K562 (cell line): ENCODE results near the gene CDC42EP2.

Experiments used
- CHD2 ChIP-seq: IDR thresholded peaks from 2 replicates; pipeline ENCODE4 v1.6.1; 2011; ENCODE audit warnings: low read depth, low read length
- CTCF ChIP-seq, 3 experiments: IDR thresholded peaks in 2 of 3; conservative IDR thresholded peaks in 1 of 3; 2 replicates each; pipeline ENCODE4 v1.5.1; 2011 to 2012; ENCODE audit warnings: low read length in 3 of 3, mild to moderate bottlenecking in 3 of 3, control low read depth in 2 of 3, improper control_type of control experiment in 1 of 3, inconsistent platforms in 1 of 3, low read depth in 1 of 3, mixed read lengths in 1 of 3, moderate library complexity in 1 of 3; ENCODE audit not compliant: insufficient read depth in 2 of 3
- DNMT1 ChIP-seq: fragments of 450-650 bp; IDR thresholded peaks from 2 replicates; pipeline ENCODE4 v1.6.1; 2016; ENCODE audit warnings: antibody characterized with exemption, mild to moderate bottlenecking
- ESRRA ChIP-seq: fragments of 450-650 bp; IDR thresholded peaks from 2 replicates; pipeline ENCODE4 v1.6.1; 2014; ENCODE audit warnings: low read depth, mild to moderate bottlenecking, moderate library complexity, borderline replicate concordance
- MAFG ChIP-seq: fragments of 450-650 bp; conservative IDR thresholded peaks from 2 replicates; pipeline ENCODE4 v1.6.1; 2016; ENCODE audit warnings: missing genetic modification characterization, missing compliant biosample characterization
- NR4A1 ChIP-seq, 2 experiments: fragments of 250-450 bp in 1 of 2; fragments of 450-650 bp in 1 of 2; sonication (Bioruptor Pico) in 1 of 2; IDR thresholded peaks; 2 replicates each; pipeline versions ENCODE4 v1.4.0 to v1.6.1; 2016 to 2020; ENCODE audit warnings: mild to moderate bottlenecking in 2 of 2, missing compliant biosample characterization in 1 of 2, missing genetic modification characterization in 1 of 2, moderate library complexity in 1 of 2
- PATZ1 ChIP-seq: fragments of 250-450 bp; sonication (Bioruptor Pico); IDR thresholded peaks from 2 replicates; pipeline ENCODE4 v1.5.0; 2020; ENCODE audit warnings: mild to moderate bottlenecking, borderline replicate concordance
- RFX1 ChIP-seq: fragments of 450-650 bp; IDR thresholded peaks from 2 replicates; pipeline ENCODE4 v1.6.1; 2016; ENCODE audit warnings: mild to moderate bottlenecking, moderate library complexity
- SREBF2 ChIP-seq: sonication (generic); formaldehyde crosslinking; IDR thresholded peaks from 2 replicates; pipeline ENCODE4 v1.4.0; 2020; ENCODE audit warnings: mild to moderate bottlenecking, missing genetic modification reagents
- TBP ChIP-seq: optimal IDR thresholded peaks from 2 replicates; pipeline ENCODE3; 2011; ENCODE audit warnings: low read depth, low read length, improper control_type of control experiment
- TOE1 ChIP-seq, 2 experiments: fragments of 450-650 bp in 1 of 2; sonication (generic) in 1 of 2; formaldehyde crosslinking in 1 of 2; IDR thresholded peaks; 2 replicates each; pipeline versions ENCODE4 v1.7.1 to v1.8.0; 2016 to 2022; ENCODE audit warnings: borderline replicate concordance in 2 of 2, mild to moderate bottlenecking in 2 of 2, antibody characterized with exemption in 1 of 2, inconsistent platforms in 1 of 2, low read depth in 1 of 2, missing genetic modification reagents in 1 of 2, moderate library complexity in 1 of 2
- ZBTB34 ChIP-seq: fragments of 250-450 bp; sonication (Bioruptor Pico); IDR thresholded peaks from 2 replicates; pipeline ENCODE4 v1.8.0; 2021; ENCODE audit warnings: mild to moderate bottlenecking, moderate library complexity
- TF ChIP-seq, protein P1 (sequence below): sonication (generic); formaldehyde crosslinking; IDR thresholded peaks from 2 replicates; pipeline ENCODE4 v1.8.0; 2022; ENCODE audit warnings: mild to moderate bottlenecking, missing genetic modification reagents, borderline replicate concordance
- TF ChIP-seq, protein P2 (sequence below): fragments of 450-650 bp; conservative IDR thresholded peaks from 2 replicates; pipeline ENCODE4 v1.6.1; 2016; ENCODE audit warnings: missing genetic modification characterization, low read depth, mild to moderate bottlenecking, missing compliant biosample characterization, moderate library complexity

DNA sequence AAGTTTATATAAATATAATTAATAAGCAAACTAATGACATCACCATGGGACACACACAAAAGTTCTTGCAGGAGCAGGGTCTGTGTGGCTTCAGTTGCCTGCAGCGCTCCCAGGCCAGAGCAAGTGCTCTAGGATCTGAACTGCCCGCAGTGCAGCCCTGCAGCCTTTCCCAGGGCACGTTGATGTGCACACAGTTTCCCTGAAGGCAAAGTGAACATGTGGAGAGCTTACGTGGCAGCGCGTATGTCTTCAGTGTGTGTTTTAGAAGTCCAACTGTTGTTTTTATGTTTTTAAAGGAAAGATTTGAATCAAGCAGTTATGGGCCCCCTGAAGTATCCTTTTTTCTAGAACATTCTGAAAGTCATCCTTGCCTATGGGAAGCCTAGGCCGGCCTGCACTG is 38.7 kb downstream of the CDC42EP2 start:
- TF ChIP-seq CTCF (IDR thresholded peaks at IDR 0.05 in 2 of 3, conservative IDR thresholded peaks at IDR 0.05 in 1 of 3; ENCODE audit: insufficient read depth in 2 of 3, low read depth in 1 of 3, low read length in 3 of 3) (no peak), SREBF2 (CRISPR knock-in tag) (no peak), MAFG (tag) (no peak), DNMT1 (no peak), CHD2 (no peak), PATZ1 (no peak), NR4A1 (CRISPR knock-in tag; IDR thresholded peaks at IDR 0.05) (no peak), NR4A1 (tag; IDR thresholded peaks at IDR 0.05) (no peak), TOE1 (IDR thresholded peaks at IDR 0.05; ENCODE audit: borderline replicate concordance) (no peak), TOE1 (CRISPR knock-in tag; IDR thresholded peaks at IDR 0.05; ENCODE audit: borderline replicate concordance, low read depth) (no peak), ZBTB34 (CRISPR knock-in tag) (no peak), TBP (no peak), ESRRA (no peak), RFX1 (no peak)
- TF ChIP-seq, protein P1, sequence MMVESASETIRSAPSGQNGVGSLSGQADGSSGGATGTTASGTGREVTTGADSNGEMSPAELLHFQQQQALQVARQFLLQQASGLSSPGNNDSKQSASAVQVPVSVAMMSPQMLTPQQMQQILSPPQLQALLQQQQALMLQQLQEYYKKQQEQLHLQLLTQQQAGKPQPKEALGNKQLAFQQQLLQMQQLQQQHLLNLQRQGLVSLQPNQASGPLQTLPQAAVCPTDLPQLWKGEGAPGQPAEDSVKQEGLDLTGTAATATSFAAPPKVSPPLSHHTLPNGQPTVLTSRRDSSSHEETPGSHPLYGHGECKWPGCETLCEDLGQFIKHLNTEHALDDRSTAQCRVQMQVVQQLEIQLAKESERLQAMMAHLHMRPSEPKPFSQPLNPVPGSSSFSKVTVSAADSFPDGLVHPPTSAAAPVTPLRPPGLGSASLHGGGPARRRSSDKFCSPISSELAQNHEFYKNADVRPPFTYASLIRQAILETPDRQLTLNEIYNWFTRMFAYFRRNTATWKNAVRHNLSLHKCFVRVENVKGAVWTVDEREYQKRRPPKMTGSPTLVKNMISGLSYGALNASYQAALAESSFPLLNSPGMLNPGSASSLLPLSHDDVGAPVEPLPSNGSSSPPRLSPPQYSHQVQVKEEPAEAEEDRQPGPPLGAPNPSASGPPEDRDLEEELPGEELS (CRISPR knock-in tag): no peak
- TF ChIP-seq, protein P2, sequence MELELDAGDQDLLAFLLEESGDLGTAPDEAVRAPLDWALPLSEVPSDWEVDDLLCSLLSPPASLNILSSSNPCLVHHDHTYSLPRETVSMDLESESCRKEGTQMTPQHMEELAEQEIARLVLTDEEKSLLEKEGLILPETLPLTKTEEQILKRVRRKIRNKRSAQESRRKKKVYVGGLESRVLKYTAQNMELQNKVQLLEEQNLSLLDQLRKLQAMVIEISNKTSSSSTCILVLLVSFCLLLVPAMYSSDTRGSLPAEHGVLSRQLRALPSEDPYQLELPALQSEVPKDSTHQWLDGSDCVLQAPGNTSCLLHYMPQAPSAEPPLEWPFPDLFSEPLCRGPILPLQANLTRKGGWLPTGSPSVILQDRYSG (tag): no peak
